Smooth muscle cell of bladder (primary cell): ENCODE data around the gene TNNT1. TPM values are rescaled to one million over a fixed set of nuclear protein-coding genes. Genes with fewer than 3 reads are reported as not detected.

Experiments used
- total RNA-seq: library from RNA; depleted of rRNA; stranded (reverse); fragments of >200 nt; gene quantifications from 2 replicates; pipeline ENCODE4 v1.2.3, GENCODE V29; 2014

The TNNT1 gene, protein sequence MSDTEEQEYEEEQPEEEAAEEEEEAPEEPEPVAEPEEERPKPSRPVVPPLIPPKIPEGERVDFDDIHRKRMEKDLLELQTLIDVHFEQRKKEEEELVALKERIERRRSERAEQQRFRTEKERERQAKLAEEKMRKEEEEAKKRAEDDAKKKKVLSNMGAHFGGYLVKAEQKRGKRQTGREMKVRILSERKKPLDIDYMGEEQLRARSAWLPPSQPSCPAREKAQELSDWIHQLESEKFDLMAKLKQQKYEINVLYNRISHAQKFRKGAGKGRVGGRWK
- total RNA-seq: 1.6 and 2.7 TPM in 2 replicates

DNA sequence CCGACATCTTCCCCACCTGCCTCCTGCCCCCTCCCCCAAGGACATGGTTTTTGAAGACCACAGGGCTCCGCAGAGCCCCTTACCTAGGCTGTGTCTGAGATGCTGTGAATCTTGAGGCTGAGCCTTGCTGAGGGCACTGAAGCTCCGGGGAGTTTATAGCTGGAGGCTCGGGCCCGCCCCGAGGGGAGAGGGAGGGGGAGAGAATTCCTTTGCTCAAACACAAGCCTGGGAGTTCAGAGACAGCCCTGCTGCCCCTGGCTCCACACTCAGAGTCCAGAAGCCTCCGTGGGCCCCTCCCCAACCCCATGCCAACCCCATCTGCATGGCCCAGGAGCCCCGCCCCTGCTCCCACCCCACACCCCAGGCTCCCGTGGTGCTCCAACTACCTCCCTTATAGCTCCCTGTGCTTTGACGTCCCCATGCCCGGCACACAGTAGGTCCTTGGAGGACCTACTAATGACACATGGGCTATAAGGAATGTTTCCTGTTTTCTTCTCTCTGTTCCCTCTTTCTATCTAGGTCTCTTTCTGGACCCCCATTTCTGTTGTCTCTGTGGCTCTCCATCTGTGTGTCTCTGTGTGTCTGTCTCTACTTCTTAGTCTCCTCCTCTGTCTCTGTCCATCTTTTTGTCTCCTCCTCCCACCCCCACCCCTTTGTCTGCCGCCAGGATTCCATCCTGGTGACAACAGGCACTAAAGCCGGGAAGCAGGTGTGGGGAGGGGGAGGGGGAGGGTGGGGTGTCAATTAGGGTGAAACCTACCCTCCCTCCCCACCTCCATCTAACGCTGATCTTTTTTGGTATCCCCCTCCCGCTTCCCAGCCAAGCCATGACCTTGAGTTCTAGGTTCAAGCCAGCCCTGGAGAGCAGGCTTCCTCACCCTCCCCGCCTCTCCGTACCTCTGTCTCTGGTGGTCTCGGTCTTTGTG lies at the start of gene TNNT1:
Gene TNNT1, minus strand, starts transcription at position 129 of the 926 bp plus-strand sequence. CDS start 2,049 bp downstream, outside the sequence.

DNA sequence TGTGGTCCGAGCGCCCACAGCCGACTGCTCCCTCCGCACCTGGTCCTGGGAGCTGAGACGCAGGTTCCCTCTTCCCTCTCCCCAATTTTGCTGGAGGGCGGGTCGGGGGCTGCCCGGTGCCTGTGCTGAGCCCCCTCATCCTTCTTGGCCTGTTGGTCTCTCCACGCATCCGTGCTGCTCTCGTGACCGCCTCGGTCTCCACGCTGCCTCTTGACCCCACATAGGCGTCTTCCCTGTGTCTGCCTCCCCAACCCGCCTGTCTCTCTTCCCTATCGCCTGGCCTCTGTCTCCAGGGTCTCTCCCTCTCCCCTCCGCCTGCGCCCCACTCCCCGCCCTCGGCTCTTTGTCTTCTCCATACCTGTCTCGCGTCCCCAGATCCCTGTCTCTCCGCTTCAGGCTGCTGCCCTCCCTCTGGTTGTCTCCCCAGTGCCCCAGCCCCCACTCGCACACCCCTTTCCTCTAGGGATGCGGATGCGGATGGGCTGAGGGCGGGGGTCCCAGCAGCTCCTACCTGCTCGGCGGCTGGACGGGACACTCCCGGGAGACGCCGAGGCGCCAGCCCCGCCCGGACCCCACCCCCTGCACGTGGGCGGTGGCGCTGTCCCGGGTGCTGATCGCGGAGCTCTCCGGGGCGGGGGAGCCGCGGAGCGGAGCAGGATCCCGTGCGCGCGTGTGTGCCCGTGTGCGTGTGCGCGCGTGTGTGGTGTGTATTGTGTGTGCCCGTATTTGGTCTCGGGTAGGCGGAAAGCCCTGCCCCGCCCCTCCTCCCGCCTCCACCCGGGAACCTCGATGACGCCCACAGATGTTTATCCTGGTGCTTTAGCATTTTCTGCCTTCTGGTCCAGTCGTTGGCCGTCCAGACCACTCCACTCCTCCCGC lies 30.8 kb upstream of the TNNT1 start, which contains the start of gene SYT5:
Gene SYT5, minus strand, starts transcription at position 684 of the 879 bp plus-strand sequence. CDS start 1,248 bp downstream, outside the sequence.

DNA sequence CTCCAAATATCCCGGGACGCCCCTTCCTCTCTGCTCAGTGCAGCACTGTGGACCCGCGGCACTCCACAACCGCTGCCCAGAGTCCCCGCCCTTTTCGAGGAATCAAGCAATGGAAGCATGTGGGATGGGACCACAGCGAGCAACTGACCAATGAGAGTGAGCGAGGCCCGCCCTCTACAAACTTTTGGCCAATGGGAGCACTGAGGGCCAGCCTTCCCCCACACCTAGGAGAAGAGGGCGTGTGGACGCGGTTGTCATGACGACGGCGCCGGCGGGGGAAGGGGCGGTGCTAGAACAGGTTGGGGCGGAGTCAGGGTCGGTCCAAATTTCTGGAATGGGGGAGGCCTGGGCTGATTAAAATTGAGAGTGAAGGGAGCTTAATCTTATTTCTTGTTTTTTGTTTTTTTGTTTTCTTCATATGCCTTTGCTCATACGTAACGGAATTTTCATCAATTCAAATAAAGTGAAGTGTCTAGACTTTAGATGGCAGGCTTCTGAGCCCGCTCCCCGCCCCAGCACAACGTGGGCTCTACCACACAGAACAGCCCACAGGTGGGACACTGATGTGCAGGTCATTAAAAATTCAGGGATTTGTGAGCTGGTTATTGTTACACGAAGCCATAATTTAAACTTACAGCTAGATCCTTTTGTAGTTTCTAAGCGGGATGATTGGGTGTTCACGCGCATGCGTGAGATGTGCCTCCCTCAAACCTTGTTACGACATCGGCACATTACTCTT lies 17.7 kb upstream of the TNNT1 start, which contains the start of gene DNAAF3:
Gene DNAAF3, minus strand, starts transcription at position 84 of the 739 bp plus-strand sequence. CDS start 200 bp downstream, outside the sequence.

DNA sequence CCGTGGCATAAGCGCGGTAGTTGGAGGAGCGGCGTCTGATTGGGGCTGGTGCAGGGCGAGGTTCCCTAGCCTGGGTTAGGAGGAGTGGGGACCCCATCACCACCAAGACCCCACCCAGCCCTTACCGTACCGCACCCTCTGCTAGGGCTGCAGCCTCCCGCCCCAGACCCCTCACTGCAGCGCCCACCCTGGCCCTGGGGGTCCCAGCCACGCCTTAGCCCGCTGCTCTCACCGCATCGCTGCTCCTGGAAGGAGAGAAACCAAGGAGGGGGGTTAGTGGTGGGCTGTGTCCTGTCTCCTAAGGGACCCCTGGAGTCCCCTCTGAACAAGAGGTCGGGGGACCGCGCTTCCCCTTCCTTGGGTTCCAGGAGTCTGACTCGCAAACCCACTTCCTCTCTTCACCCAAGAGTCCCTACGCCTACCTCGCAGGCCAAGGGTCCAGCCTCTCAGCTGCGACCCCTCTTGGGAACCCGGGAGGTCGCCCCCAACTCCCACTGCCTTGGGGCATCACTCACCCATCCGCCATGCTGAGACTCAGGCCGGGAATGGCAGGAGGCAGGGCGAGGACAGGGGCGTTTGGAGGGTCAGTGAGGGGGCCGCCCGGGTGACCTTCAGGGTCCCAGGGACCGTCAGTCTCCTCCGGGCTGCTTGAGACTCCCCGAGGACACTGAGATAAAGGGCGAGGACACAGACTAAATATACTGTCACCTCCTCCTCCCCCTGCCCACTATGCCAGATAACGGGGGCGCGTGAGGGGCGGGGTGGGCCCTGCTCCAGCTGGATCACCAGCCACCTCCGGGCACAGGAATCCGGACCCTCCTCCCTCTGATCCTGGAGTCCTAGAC lies 8.3 kb upstream of the TNNT1 start, which contains the start of gene TNNI3:
Gene TNNI3, minus strand, starts transcription at position 669 of the 845 bp plus-strand sequence. Its CDS starts 143 bp downstream, at position 526.

DNA sequence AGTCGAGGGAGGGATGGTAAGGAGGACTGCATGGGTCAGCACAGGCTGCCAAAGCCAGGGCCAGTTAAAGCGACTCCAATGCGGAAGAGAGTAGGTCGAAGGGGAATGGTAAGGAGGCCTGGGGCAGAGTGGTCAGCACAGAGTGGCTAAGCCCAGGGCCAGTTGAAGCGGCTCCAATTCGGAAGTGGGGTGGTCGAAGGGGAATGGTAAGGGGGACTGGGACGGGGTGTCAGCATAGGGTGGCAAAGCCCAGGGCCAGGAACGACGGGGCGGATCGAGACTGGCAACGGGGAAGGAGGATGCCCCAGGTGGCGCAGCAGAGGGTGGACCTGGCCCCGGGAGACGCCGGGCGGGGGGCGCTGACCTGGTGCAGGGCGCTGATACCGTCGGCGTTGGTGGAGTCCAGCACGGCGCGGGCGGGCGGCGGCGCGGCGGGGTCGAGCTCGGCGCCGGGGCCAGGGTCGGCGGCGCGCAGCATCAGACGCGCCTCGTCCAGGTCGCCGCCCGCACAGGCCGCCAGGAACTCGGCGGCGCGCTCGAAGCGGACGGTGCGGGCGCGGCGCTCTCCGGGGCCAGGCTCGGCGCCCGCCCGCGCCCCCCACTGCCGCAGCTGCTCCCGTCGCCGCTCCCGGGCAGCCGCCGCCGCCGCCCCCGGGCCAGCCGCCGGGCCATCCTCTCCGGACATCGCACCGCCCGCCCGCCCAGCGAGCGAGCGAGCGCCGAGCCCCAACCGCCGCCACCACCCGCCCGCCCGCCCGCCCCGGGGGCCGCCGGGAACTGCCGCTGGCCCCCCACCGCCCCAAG lies 31.9 kb downstream of the TNNT1 start, which contains the start of gene PPP1R12C:
Gene PPP1R12C, minus strand, starts transcription at position 779 of the 804 bp plus-strand sequence. Its CDS starts 94 bp downstream, at position 685.

Other genes with a start within 250 kb of the TNNT1 start
- not detected in 2 replicates for gene NCR1, start 243.1 kb downstream of the TNNT1 start, total RNA-seq
- gene NLRP7, start 201.7 kb downstream of the TNNT1 start, total RNA-seq: not detected in 2 replicates
- gene NLRP2, start 182.8 kb downstream of the TNNT1 start, total RNA-seq: 0.14 TPM in 1 of 2 replicates, not detected in the other
- not detected in 2 replicates for gene GP6, start 110.9 kb downstream of the TNNT1 start, total RNA-seq
- 4.6 and 8.7 TPM in 2 replicates for gene RDH13, start 86.1 kb downstream of the TNNT1 start, total RNA-seq
- 0.09 and 0.85 TPM in 2 replicates for gene EPS8L1, start 73.3 kb downstream of the TNNT1 start, total RNA-seq
- gene PPP1R12C, start 31.6 kb downstream of the TNNT1 start, total RNA-seq: 23.8 and 26.1 TPM in 2 replicates
- 0.18 TPM in 1 of 2 replicates, not detected in the other for gene TNNI3, start 8.5 kb upstream of the TNNT1 start, total RNA-seq
- gene DNAAF3, start 17.4 kb upstream of the TNNT1 start, total RNA-seq: 0.09 and 0.14 TPM in 2 replicates
- under 0.01 and 0.09 TPM in 2 replicates for gene SYT5, start 31.1 kb upstream of the TNNT1 start, total RNA-seq
- 2.1 and 5.5 TPM in 2 replicates for gene PTPRH, start 60.3 kb upstream of the TNNT1 start, total RNA-seq
- 1.1 and 1.2 TPM in 2 replicates for gene TMEM86B, start 79.6 kb upstream of the TNNT1 start, total RNA-seq
- 17.2 and 26.1 TPM in 2 replicates for gene PPP6R1, start 109.8 kb upstream of the TNNT1 start, total RNA-seq
- gene HSPBP1, start 130.9 kb upstream of the TNNT1 start, total RNA-seq: 18.1 and 19.1 TPM in 2 replicates
- 4.4 and 6.6 TPM in 2 replicates for gene BRSK1, start 134.8 kb upstream of the TNNT1 start, total RNA-seq
- not detected in 2 replicates for gene TMEM150B, start 176.1 kb upstream of the TNNT1 start, total RNA-seq
- 8.1 and 8.4 TPM in 2 replicates for gene KMT5C, start 190.7 kb upstream of the TNNT1 start, total RNA-seq
- under 0.01 TPM in 1 of 2 replicates, not detected in the other for gene COX6B2, start 205.5 kb upstream of the TNNT1 start, total RNA-seq
- not detected in 2 replicates for gene GARIN5B, start 214.1 kb upstream of the TNNT1 start, total RNA-seq
- gene IL11, start 221.3 kb upstream of the TNNT1 start, total RNA-seq: 5.4 and 8.0 TPM in 2 replicates
- 0.28 TPM in 1 of 2 replicates, not detected in the other for gene TMEM190, start 227.6 kb upstream of the TNNT1 start, total RNA-seq
- 0.14 and 0.18 TPM in 2 replicates for gene TMEM238, start 235.1 kb upstream of the TNNT1 start, total RNA-seq
- 239 and 254 TPM in 2 replicates for gene RPL28, start 236.7 kb upstream of the TNNT1 start, total RNA-seq